ENCODE measurements around the gene PTPN4. TPM values are rescaled to one million over a fixed set of nuclear protein-coding genes. Genes with fewer than 3 reads are reported as not detected.

Gene PTPN4
- total and polyA plus RNA-seq, 2 donors (not counting 3 experiments of a cell fraction or from before 2014, with no cell fraction given): 6.8 to 29.6 TPM

DNA sequence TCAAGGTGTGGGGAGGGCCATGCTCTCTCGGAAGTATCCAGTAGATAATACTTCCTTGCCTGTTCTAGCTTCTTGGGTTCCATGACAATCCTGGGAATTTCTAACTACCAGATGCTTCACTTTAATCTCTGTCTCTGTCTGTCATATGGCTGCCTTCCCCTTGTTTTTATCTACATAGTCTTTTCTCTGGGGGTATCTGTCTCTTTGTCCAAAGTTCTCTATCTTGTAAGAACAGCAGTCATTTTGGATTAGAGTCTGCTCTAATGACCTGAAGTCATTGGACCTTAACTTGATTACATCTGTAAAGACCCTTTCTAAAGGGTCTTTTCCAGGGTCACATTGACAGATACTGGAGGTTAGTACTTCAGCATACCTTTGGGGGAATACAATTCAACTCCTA, 241.7 kb downstream of the PTPN4 start:
- H4K20me1 ChIP-seq (replicated peaks; ENCODE audit: control insufficient read depth, extremely low read depth, insufficient read depth, low read length): no peaks in the 10 kb centered on the region
- dilution Hi-C loops (cut with MboI; ENCODE audit: extremely low pct_ligation_motif_present, low sequenced_read_pairs) (no loop called here), intact Hi-C loops (cut with micrococcal nuclease) (no loop called here)
- no peak overlapping the region for H3K9ac ChIP-seq (replicated peaks; ENCODE audit: extremely low read depth, insufficient read depth, low read length)
- no TSS peak for BruUV-seq (replicated peaks)
- FAIRE-seq (no peak), DNase-seq (ENCODE audit: low read depth, low spot score) (no peak)
- H3K4me1 ChIP-seq (ENCODE audit: control insufficient read depth, extremely low read depth, insufficient read depth, low read length): no peaks in the 10 kb centered on the region
- ChIA-PET POLR2A (no interaction called here), CTCF (no interaction called here)
- H2AFZ ChIP-seq (ENCODE audit: low read depth, low read length): no peak overlapping the region
- no peaks in the 10 kb centered on the region for H3K79me2 ChIP-seq (ENCODE audit: control insufficient read depth, insufficient read depth, low read length)
- TF ChIP-seq JUN (IDR thresholded peaks at IDR 0.05; ENCODE audit: borderline replicate concordance, insufficient read depth, insufficient read length, low read depth): no peak
- no peak for TF ChIP-seq FOS (IDR thresholded peaks at IDR 0.05; ENCODE audit: borderline replicate concordance, insufficient read depth, low read length)
- no peak for TF ChIP-seq MYC (IDR thresholded peaks at IDR 0.05; ENCODE audit: low read depth, low read length)
- no peak for TF ChIP-seq GATA2 (IDR thresholded peaks at IDR 0.05; ENCODE audit: insufficient read depth, insufficient read length, low read depth, low read length)
- TF ChIP-seq, protein P1, sequence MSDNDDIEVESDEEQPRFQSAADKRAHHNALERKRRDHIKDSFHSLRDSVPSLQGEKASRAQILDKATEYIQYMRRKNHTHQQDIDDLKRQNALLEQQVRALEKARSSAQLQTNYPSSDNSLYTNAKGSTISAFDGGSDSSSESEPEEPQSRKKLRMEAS (IDR thresholded peaks at IDR 0.05; ENCODE audit: insufficient read depth, insufficient read length): no peak
- TF ChIP-seq POLR2AphosphoS5 (IDR thresholded peaks at IDR 0.05; ENCODE audit: insufficient read depth, low read depth, low read length): no peak
- TF ChIP-seq, protein P2, sequence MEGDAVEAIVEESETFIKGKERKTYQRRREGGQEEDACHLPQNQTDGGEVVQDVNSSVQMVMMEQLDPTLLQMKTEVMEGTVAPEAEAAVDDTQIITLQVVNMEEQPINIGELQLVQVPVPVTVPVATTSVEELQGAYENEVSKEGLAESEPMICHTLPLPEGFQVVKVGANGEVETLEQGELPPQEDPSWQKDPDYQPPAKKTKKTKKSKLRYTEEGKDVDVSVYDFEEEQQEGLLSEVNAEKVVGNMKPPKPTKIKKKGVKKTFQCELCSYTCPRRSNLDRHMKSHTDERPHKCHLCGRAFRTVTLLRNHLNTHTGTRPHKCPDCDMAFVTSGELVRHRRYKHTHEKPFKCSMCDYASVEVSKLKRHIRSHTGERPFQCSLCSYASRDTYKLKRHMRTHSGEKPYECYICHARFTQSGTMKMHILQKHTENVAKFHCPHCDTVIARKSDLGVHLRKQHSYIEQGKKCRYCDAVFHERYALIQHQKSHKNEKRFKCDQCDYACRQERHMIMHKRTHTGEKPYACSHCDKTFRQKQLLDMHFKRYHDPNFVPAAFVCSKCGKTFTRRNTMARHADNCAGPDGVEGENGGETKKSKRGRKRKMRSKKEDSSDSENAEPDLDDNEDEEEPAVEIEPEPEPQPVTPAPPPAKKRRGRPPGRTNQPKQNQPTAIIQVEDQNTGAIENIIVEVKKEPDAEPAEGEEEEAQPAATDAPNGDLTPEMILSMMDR (IDR thresholded peaks at IDR 0.05; ENCODE audit: extremely low read depth in 1 of 2, insufficient read depth in 1 of 2, low read depth in 1 of 2, low read length in 2 of 2): no peak
- no peak for TF ChIP-seq EZH2 (IDR thresholded peaks at IDR 0.05; ENCODE audit: borderline replicate concordance, low read depth, low read length, severe bottlenecking)
- H3K36me3 ChIP-seq (ENCODE audit: control insufficient read depth in 2 of 2, extremely low read depth in 1 of 2, insufficient read depth in 2 of 2, low read length in 2 of 2): no peaks in the 10 kb centered on the region
- no peaks in the 10 kb centered on the region for H3K9me3 ChIP-seq (replicated peaks; ENCODE audit: control insufficient read depth, insufficient read depth, low read length)
- no peak overlapping the region for H3K4me2 ChIP-seq (ENCODE audit: insufficient read depth, low read length)
- H3K27ac ChIP-seq (ENCODE audit: insufficient read depth, low read depth, low read length): no peak overlapping the region
- H3K27me3 ChIP-seq (ENCODE audit: control insufficient read depth in 2 of 2, insufficient read depth in 2 of 2, low read length in 2 of 2): no peaks in the 10 kb centered on the region
- no peak overlapping the region for H3K4me3 ChIP-seq (replicated peaks in 1 of 3; ENCODE audit: insufficient read depth in 1 of 3, low read depth in 1 of 3, low read length in 3 of 3)
- no peaks in the 10 kb centered on the region for H3K9me1 ChIP-seq (replicated peaks; ENCODE audit: control insufficient read depth, extremely low read depth, insufficient read depth, low read length)
